SK-N-MC (cell line): Measurements from ENCODE around the gene C9.

Experiments
- EZH2 ChIP-seq: fragments of 200-600 bp; sonication (generic); IDR thresholded peaks from one replicate; pipeline ENCODE4 v1.6.1; 2017; ENCODE audit warnings: antibody characterized with exemption
- POLR2AphosphoS5 ChIP-seq: IDR thresholded peaks from 2 replicates; pipeline ENCODE4 v1.6.1; 2012; ENCODE audit warnings: mild to moderate bottlenecking, low read depth, low read length, borderline replicate concordance

DNA sequence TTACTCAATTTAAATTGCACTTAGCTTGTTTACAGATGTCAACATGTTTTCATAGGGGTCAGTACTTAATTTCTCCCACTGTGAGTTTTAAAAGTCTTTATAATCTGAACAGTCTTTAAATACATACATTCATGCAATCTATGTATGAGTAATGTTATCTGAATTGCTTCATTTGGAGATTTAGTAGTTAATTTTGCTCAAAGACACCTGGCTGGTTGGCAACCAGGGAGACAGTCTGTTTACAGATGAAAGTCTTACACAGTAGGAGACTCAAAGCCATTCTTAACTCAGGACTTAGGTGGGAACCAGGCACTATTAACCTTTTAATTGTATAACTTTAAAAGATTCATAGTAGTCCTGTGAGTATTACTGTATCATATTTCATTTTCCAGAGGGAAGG, 31.2 kb upstream of the C9 start:
- no peak for TF ChIP-seq EZH2
- TF ChIP-seq POLR2AphosphoS5: no peak
